ENCODE data around the gene DOCK1.

The DOCK1 gene

DNA sequence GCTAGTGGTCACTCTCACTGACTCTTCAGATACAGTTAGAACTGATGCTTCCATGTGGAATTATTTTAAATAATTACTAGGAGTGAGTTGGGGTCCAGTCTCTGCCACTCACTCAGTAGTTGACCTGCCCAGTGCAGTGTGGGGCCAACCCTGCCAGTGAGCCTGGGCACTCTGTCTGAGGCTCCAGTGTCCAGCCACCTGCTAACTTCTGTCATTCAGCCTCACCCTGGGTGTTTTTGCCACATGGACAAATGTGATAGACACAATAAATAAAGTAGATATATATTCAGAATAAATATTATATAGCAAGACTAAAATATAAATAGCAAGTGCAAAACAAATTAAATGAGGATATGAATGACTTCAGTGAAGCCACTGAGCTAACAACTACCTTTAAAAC lies 284.0 kb downstream of the DOCK1 start:
- H3K9me3 ChIP-seq (ENCODE audit: control insufficient read depth in 2 of 2, low read length in 2 of 2) = no peaks in the 10 kb centered on the region
- no peaks in the 10 kb centered on the region for H3K4me1 ChIP-seq (ENCODE audit: control insufficient read depth, insufficient read depth, low read length)
- H3K27ac ChIP-seq (ENCODE audit: low read length) = no peak overlapping the region
- peaks cover 0 to 3% of the 10 kb centered on the region in 2 donors for H3K36me3 ChIP-seq (ENCODE audit: control insufficient read depth in 2 of 2, insufficient read depth in 2 of 2, low read length in 2 of 2)
- no peak overlapping the region for H3K9ac ChIP-seq (ENCODE audit: low read length in 2 of 2)
- no peak overlapping the region for H3K4me3 ChIP-seq (ENCODE audit: low read length in 2 of 2)
- peaks cover 6 to 14% of the 10 kb centered on the region in 2 donors for H3K27me3 ChIP-seq (ENCODE audit: control insufficient read depth in 1 of 2, insufficient read depth in 2 of 2, low read length in 2 of 2)

DNA sequence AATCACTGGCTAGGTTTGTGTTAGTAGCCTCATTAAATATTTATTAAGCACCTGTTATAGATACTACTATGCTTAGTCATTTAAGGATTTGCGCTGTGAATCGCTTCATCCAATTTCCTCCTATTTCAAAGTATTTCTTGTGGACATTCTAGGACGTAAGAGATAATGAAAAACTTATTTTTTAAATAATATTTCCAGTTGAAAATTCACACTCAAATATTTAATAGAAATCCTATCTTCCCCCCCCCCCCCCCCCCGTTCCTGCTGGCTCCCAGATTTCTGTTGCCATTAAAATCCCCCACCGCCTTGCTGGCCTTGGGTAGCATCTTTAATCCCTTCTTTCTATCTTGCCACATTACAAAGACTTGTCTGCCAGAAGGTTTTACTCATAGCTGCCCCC lies 285.2 kb downstream of the DOCK1 start:
- H3K4me3 ChIP-seq (ENCODE audit: low read length in 2 of 2) = no peak overlapping the region
- H3K4me1 ChIP-seq (ENCODE audit: control insufficient read depth, insufficient read depth, low read length) = peaks cover 7% of the 10 kb centered on the region
- H3K9ac ChIP-seq (ENCODE audit: low read length in 2 of 2) = no peak overlapping the region
- peaks cover 9 to 21% of the 10 kb centered on the region in 2 donors for H3K27me3 ChIP-seq (ENCODE audit: control insufficient read depth in 1 of 2, insufficient read depth in 2 of 2, low read length in 2 of 2)
- H3K9me3 ChIP-seq (ENCODE audit: control insufficient read depth in 2 of 2, low read length in 2 of 2) = no peaks in the 10 kb centered on the region
- H3K27ac ChIP-seq (ENCODE audit: low read length) = no peak overlapping the region
- H3K36me3 ChIP-seq (ENCODE audit: control insufficient read depth in 2 of 2, insufficient read depth in 2 of 2, low read length in 2 of 2) = peaks cover 0 to 3% of the 10 kb centered on the region in 2 donors

DNA sequence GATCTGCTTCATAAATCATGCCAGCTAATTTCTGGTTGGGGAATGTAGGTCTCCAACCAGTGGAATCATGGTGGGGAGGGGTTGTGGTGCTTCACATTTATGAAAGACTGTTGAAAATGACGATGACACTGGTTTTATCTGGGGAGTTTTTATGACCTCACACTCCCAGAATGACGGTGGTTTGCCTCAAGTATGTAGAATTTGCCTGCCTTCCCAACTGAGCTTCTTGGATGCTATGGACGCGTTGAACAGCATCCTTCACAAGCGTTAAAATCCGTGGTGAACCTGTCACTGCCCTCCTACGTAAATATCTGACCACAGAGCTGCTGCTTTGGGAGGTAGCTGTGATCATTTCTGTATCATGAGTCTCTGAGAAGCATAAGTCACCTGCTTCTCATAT lies 287.9 kb downstream of the DOCK1 start:
- no peak overlapping the region for H3K27ac ChIP-seq (ENCODE audit: low read length)
- no peaks in the 10 kb centered on the region for H3K9me3 ChIP-seq (ENCODE audit: control insufficient read depth in 2 of 2, low read length in 2 of 2)
- peaks cover 0 to 3% of the 10 kb centered on the region in 2 donors for H3K36me3 ChIP-seq (ENCODE audit: control insufficient read depth in 2 of 2, insufficient read depth in 2 of 2, low read length in 2 of 2)
- no peak overlapping the region for H3K4me3 ChIP-seq (ENCODE audit: low read length in 2 of 2)
- H3K27me3 ChIP-seq (ENCODE audit: control insufficient read depth in 1 of 2, insufficient read depth in 2 of 2, low read length in 2 of 2) = peaks cover 13 to 21% of the 10 kb centered on the region in 2 donors
- peaks cover 15% of the 10 kb centered on the region for H3K4me1 ChIP-seq (ENCODE audit: control insufficient read depth, insufficient read depth, low read length)
- no peak overlapping the region for H3K9ac ChIP-seq (ENCODE audit: low read length in 2 of 2)

DNA sequence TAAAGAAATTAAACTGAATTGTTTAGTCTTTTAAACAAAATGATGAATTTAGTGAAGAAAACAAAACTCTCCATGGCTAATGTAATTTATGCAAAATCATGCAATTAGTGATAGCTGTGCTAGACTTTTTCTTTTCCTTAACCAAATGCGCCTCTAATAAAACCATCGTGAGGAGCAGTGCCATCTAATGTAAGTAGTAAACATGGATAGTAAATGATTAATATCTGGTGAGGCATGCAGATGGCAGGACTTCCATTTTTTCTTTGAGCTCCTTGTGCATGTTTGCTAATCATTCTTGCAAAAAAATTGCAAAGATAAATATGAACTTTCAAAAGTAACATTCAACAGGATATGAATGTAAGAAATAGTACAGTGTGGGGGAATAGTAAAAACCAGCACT lies 288.9 kb downstream of the DOCK1 start:
- no peak overlapping the region for H3K4me3 ChIP-seq (ENCODE audit: low read length in 2 of 2)
- H3K27me3 ChIP-seq (ENCODE audit: control insufficient read depth in 1 of 2, insufficient read depth in 2 of 2, low read length in 2 of 2) = peaks cover 13 to 18% of the 10 kb centered on the region in 2 donors
- H3K4me1 ChIP-seq (ENCODE audit: control insufficient read depth, insufficient read depth, low read length) = peaks cover 15% of the 10 kb centered on the region
- no peak overlapping the region for H3K27ac ChIP-seq (ENCODE audit: low read length)
- no peaks in the 10 kb centered on the region for H3K36me3 ChIP-seq (ENCODE audit: control insufficient read depth in 2 of 2, insufficient read depth in 2 of 2, low read length in 2 of 2)
- no peaks in the 10 kb centered on the region for H3K9me3 ChIP-seq (ENCODE audit: control insufficient read depth in 2 of 2, low read length in 2 of 2)
- no peak overlapping the region for H3K9ac ChIP-seq (ENCODE audit: low read length in 2 of 2)

DNA sequence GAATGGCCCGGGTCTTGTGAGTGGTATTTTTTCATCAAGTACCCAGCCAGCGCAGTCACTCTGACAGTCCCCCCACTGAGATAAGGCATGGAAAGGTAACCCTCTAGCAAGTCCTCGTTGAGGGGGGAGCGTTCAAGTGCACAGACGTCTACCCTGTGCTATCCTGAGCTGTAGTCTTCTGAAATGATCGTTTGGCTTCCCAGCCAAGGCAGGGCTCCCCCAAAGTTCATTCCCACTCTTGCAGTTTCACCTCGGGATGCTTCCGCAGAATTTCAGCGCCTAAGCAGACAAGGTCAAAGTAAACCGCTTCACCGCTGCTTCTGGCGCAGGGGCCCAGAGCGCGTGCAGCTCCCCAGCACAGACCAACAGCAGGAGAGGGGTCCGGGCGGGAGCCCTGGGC lies 289.4 kb downstream of the DOCK1 start:
- Histone ChIP-seq H3K27ac (ENCODE audit: low read length) (no peak overlapping the region), H3K27me3 (ENCODE audit: control insufficient read depth in 1 of 2, insufficient read depth in 2 of 2, low read length in 2 of 2) (peaks cover 12 to 18% of the 10 kb centered on the region in 2 donors), H3K36me3 (ENCODE audit: control insufficient read depth in 2 of 2, insufficient read depth in 2 of 2, low read length in 2 of 2) (peaks cover 0 to 1% of the 10 kb centered on the region in 2 donors), H3K9me3 (ENCODE audit: control insufficient read depth in 2 of 2, low read length in 2 of 2) (no peaks in the 10 kb centered on the region), H3K4me3 (ENCODE audit: low read length in 2 of 2) (no peak overlapping the region), H3K9ac (ENCODE audit: low read length in 2 of 2) (no peak overlapping the region), H3K4me1 (ENCODE audit: control insufficient read depth, insufficient read depth, low read length) (peaks cover 15% of the 10 kb centered on the region)

DNA sequence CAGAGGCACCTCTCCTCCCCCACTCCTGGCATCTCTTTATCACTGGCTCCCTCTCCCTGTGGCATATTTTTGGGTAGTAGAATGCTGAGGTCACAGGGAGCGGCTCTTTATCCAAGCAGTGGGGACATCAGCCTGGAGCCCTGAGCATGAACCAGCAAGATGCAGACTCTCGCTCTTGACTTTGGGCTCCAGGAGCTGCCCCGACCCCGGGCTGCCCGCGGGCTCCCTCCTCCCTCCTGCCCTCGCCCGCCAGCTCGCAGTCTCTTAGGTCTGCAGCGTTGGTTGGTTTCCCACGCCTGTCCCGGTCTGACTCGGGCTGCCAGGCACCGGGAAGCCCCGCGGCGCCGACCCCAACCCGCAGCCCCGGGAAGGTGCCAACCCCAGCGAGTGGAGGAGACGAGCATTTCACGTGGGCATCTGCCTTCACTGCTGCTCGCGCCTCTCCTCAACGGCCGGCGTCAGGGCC lies 289.8 kb downstream of the DOCK1 start:
- peak overlapping the region; percentile 4 to 65 for H3K4me3 ChIP-seq (ENCODE audit: low read length in 2 of 2)
- peaks cover 10 to 18% of the 10 kb centered on the region in 2 donors for H3K27me3 ChIP-seq (ENCODE audit: control insufficient read depth in 1 of 2, insufficient read depth in 2 of 2, low read length in 2 of 2)
- no peak overlapping the region for H3K9ac ChIP-seq (ENCODE audit: low read length in 2 of 2)
- H3K4me1 ChIP-seq (ENCODE audit: control insufficient read depth, insufficient read depth, low read length) = peaks cover 15% of the 10 kb centered on the region
- no peak overlapping the region for H3K27ac ChIP-seq (ENCODE audit: low read length)
- no peaks in the 10 kb centered on the region for H3K9me3 ChIP-seq (ENCODE audit: control insufficient read depth in 2 of 2, low read length in 2 of 2)
- H3K36me3 ChIP-seq (ENCODE audit: control insufficient read depth in 2 of 2, insufficient read depth in 2 of 2, low read length in 2 of 2) = peaks cover 0 to 3% of the 10 kb centered on the region in 2 donors

DNA sequence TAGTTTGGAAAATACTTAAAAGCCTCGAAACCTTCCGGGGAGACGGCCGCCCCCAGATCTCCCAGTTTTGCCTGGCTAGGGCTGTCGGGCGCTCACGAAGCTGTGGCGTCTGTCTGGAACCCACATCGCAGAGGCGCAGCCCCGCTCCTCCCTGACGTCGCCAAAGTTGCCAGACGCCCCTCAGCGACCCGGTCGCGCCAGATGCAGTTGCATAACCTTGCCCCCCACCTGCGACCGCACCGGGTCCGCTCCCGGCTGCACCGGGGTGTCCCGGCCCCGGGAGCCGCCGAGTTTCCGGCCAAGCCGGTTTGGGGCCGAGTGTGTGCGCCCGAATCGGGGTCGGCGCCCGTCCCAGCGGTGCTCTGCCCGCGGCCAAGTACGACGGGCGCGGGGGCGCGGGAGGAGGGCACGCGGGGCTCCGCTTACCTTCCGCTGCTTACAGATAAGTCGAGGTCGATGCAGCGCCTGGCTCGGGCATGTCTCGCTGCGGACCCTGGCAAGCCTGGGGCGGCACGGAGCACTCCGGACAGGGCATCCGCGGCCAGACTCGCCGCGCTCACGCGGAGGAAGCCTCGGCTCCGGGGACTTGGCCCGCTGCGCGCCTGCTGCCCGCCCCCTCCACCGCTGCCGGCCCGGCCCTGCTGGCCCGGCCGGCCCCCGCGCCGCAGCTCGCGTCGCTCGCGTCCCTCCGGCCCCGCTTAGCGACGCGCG lies 290.5 kb downstream of the DOCK1 start:
- no peak overlapping the region for H3K27ac ChIP-seq (ENCODE audit: low read length)
- H3K27me3 ChIP-seq (ENCODE audit: control insufficient read depth in 1 of 2, insufficient read depth in 2 of 2, low read length in 2 of 2) = peaks cover 10 to 17% of the 10 kb centered on the region in 2 donors
- peak overlapping the region; percentile 4 to 65 for H3K4me3 ChIP-seq (ENCODE audit: low read length in 2 of 2)
- H3K9ac ChIP-seq (ENCODE audit: low read length in 2 of 2) = no peak overlapping the region
- peaks cover 0 to 3% of the 10 kb centered on the region in 2 donors for H3K36me3 ChIP-seq (ENCODE audit: control insufficient read depth in 2 of 2, insufficient read depth in 2 of 2, low read length in 2 of 2)
- no peaks in the 10 kb centered on the region for H3K9me3 ChIP-seq (ENCODE audit: control insufficient read depth in 2 of 2, low read length in 2 of 2)
- peaks cover 15% of the 10 kb centered on the region for H3K4me1 ChIP-seq (ENCODE audit: control insufficient read depth, insufficient read depth, low read length)

DNA sequence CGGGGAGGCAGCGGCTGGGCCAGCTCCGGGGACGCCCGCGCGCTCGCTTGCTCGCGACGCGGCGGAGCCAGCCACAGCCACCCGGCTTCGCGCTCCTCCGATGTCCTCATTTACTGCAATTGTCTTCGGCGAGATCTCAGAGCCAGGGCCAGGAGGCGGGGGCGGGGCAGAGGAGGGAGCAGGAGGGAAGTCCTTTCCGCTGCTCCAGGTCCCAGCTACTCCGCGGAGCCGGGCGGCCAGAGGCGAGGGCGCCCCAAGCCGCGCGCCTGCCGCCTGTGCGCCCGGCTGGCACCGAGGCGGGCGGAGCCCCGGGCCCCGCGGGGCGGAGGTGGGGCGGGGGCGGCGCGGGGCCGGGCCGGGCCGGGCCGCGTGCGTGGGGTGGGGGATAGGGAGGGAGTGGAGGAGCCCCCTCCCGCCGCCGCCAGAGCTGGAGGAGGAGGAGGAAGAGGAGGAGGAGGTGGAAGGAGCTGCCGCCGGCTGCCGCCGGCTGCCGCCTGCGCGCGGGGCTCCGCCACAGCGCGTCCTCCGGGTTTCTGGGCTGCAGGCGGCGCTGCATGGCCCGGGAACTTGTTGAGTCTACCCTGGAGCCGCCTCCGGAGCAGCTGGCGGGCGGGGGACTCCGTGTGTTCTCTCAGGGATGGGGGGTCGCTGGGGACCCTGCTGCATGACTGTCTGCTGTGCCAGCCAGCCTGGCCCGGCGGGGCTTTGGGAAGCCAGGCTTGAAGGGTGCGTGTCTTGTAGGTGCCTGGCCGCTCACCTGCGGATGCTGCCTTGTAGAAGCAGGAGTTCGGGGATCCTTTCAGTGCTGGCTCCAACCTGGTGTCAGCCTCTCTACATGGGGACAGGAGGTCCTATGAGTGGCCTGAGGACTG lies 291.3 kb downstream of the DOCK1 start, which contains the start of gene INSYN2A:
Gene INSYN2A (minus strand): TSS at position 310 of the 872 bp plus-strand sequence. CDS start 20,196 bp downstream, outside the sequence.
- peaks cover 15% of the 10 kb centered on the region for H3K4me1 ChIP-seq (ENCODE audit: control insufficient read depth, insufficient read depth, low read length)
- peaks cover 10 to 12% of the 10 kb centered on the region in 2 donors for H3K27me3 ChIP-seq (ENCODE audit: control insufficient read depth in 1 of 2, insufficient read depth in 2 of 2, low read length in 2 of 2)
- H3K36me3 ChIP-seq (ENCODE audit: control insufficient read depth in 2 of 2, insufficient read depth in 2 of 2, low read length in 2 of 2) = peaks cover 0 to 3% of the 10 kb centered on the region in 2 donors
- H3K4me3 ChIP-seq (ENCODE audit: low read length in 2 of 2) = peak within 1 kb of the TSS; percentile 4 to 65
- no peaks in the 10 kb centered on the region for H3K9me3 ChIP-seq (ENCODE audit: control insufficient read depth in 2 of 2, low read length in 2 of 2)
- H3K27ac ChIP-seq (ENCODE audit: low read length) = no peak within 1 kb of the TSS
- H3K9ac ChIP-seq (ENCODE audit: low read length in 2 of 2) = no peak within 1 kb of the TSS

DNA sequence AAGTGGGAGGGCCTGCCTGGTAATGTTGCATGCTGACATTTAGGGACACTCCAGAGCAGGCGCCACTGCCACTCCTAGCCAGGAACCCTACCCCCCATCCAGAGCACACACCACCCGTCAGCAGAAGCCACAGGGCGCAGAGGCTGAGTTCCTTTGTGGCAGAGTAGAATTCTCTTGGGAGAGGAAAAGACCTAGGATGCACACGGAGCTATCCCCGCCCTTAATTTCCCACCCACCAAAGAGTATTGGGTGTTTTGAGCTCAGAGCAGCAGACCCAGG lies 291.9 kb downstream of the DOCK1 start:
- Histone ChIP-seq H3K27me3 (ENCODE audit: control insufficient read depth in 1 of 2, insufficient read depth in 2 of 2, low read length in 2 of 2) (peaks cover 10% of the 10 kb centered on the region in 2 donors), H3K4me3 (ENCODE audit: low read length in 2 of 2) (no peak overlapping the region), H3K4me1 (ENCODE audit: control insufficient read depth, insufficient read depth, low read length) (peaks cover 15% of the 10 kb centered on the region), H3K9ac (ENCODE audit: low read length in 2 of 2) (no peak overlapping the region), H3K9me3 (ENCODE audit: control insufficient read depth in 2 of 2, low read length in 2 of 2) (no peaks in the 10 kb centered on the region), H3K36me3 (ENCODE audit: control insufficient read depth in 2 of 2, insufficient read depth in 2 of 2, low read length in 2 of 2) (peaks cover 0 to 3% of the 10 kb centered on the region in 2 donors), H3K27ac (ENCODE audit: low read length) (no peak overlapping the region)

DNA sequence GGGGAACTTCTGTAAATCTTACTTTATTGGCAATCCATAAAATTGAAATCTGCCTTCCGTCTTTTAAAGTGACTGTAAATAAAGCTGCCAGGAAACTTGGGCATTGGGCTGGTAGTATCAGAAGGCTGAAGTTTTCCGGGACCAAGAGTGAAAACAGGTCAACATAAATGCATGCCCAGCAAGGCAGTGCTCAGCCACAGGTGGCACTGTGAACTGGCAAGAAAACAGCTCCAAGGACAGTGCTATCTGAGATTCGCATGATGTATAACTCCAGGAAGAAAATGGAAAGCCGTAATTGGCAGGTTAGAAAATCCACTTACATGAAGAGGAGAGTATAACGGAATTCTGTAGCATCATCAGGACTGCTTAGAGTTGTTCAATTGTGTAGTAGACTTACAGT lies 293.1 kb downstream of the DOCK1 start:
- Histone ChIP-seq H3K4me3 (ENCODE audit: low read length in 2 of 2) (no peak overlapping the region), H3K27me3 (ENCODE audit: control insufficient read depth in 1 of 2, insufficient read depth in 2 of 2, low read length in 2 of 2) (peaks cover 7% of the 10 kb centered on the region in 2 donors), H3K4me1 (ENCODE audit: control insufficient read depth, insufficient read depth, low read length) (peaks cover 15% of the 10 kb centered on the region), H3K9ac (ENCODE audit: low read length in 2 of 2) (no peak overlapping the region), H3K36me3 (ENCODE audit: control insufficient read depth in 2 of 2, insufficient read depth in 2 of 2, low read length in 2 of 2) (peaks cover 0 to 6% of the 10 kb centered on the region in 2 donors), H3K27ac (ENCODE audit: low read length) (no peak overlapping the region), H3K9me3 (ENCODE audit: control insufficient read depth in 2 of 2, low read length in 2 of 2) (no peaks in the 10 kb centered on the region)
